ENCODE measurements around the gene PSMC3IP.

- TF ChIP-seq POLR2A (IDR thresholded peaks at IDR 0.05; ENCODE audit: low read depth) (no peak), CTCF (IDR thresholded peaks at IDR 0.05) (no peak), POLR2AphosphoS5 (IDR thresholded peaks at IDR 0.05) (no peak), EP300 (IDR thresholded peaks at IDR 0.05) (no peak)
Measured at GRCh38 chr17:42586514-42587230, 9.1 kb upstream of the PSMC3IP start.

Measured in esophagus muscularis mucosa (tissue), 4 donors.